Superior temporal gyrus (tissue), 1 donor: ENCODE results near the gene PACS2.
"Not testable (repeated sequence)": the region's sequence is repeated elsewhere in the genome, so short reads cannot be mapped to it uniquely, and the experiment has no call there.

Experiments used
- DNase-seq: peaks from one replicate; pipeline ENCODE4 v3.0.0-alpha.2; 2016; ENCODE audit errors: extremely low spot score

Gene PACS2

GRCh38 chr14:105314287-105315200 is at the start of gene PACS2:
Gene PACS2 (plus strand): TSS chr14:105314748. CDS start chr14:105314919, 171 bp downstream.
- DNase-seq = peak; percentile 81

- no peak for DNase-seq
Measured at GRCh38 chr14:105267820-105268548, 46.6 kb upstream of the PACS2 start.

GRCh38 chr14:105268736-105269354 is 45.7 kb upstream of the PACS2 start:
- DNase-seq = no peak

GRCh38 chr14:105269405-105269804 is 45.1 kb upstream of the PACS2 start:
- DNase-seq = no peak

GRCh38 chr14:105271224-105271890 is 43.2 kb upstream of the PACS2 start:
- no peak for DNase-seq

- DNase-seq = no peak
Measured at GRCh38 chr14:105272623-105273022, 41.9 kb upstream of the PACS2 start.

GRCh38 chr14:105273062-105273461 is 41.5 kb upstream of the PACS2 start:
- no peak for DNase-seq

GRCh38 chr14:105274637-105275036 is 39.9 kb upstream of the PACS2 start:
- no peak for DNase-seq

GRCh38 chr14:105275267-105275946 is 39.1 kb upstream of the PACS2 start:
- DNase-seq = no peak

GRCh38 chr14:105277448-105277847 is 37.1 kb upstream of the PACS2 start:
- not testable (repeated sequence) for DNase-seq

GRCh38 chr14:105279642-105280361 is 34.7 kb upstream of the PACS2 start:
- no peak for DNase-seq

GRCh38 chr14:105280525-105280924 is 34.0 kb upstream of the PACS2 start:
- DNase-seq = no peak

- DNase-seq = peak; percentile 87
Measured at GRCh38 chr14:105281371-105282097, 33.0 kb upstream of the PACS2 start.

- DNase-seq = no peak
Measured at GRCh38 chr14:105282098-105282725, 32.3 kb upstream of the PACS2 start.

- DNase-seq = no peak
Measured at GRCh38 chr14:105283028-105283427, 31.5 kb upstream of the PACS2 start.

- DNase-seq = no peak
Measured at GRCh38 chr14:105283899-105284298, 30.6 kb upstream of the PACS2 start.

- no peak for DNase-seq
Measured at GRCh38 chr14:105285174-105285573, 29.4 kb upstream of the PACS2 start.

GRCh38 chr14:105286759-105287144 is 27.8 kb upstream of the PACS2 start:
- DNase-seq = no peak
